CD4-positive, alpha-beta T cell treated with Interleukin-21 for 1 hour (primary cell): ENCODE data around the gene ZNF598.
A peak's percentile ranks its signal among the peaks of the same experiment; 100 is the strongest.

ENCODE experiments used
- DNase-seq: peaks from one replicate; pipeline ENCODE4 v3.0.0-alpha.2; 2020

Gene ZNF598

DNA sequence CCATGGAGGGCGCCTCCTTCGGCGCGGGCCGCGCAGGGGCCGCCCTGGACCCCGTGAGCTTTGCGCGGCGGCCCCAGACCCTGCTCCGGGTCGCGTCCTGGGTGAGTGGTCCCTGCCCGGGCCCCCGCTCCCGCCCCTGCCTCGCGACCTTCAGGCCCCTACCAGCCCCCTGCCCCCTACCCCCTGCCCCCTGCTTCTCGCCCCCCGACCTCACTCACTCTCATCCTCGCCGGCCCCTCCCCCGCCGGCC lies 19.6 kb downstream of the ZNF598 start:
- no peak for DNase-seq

DNA sequence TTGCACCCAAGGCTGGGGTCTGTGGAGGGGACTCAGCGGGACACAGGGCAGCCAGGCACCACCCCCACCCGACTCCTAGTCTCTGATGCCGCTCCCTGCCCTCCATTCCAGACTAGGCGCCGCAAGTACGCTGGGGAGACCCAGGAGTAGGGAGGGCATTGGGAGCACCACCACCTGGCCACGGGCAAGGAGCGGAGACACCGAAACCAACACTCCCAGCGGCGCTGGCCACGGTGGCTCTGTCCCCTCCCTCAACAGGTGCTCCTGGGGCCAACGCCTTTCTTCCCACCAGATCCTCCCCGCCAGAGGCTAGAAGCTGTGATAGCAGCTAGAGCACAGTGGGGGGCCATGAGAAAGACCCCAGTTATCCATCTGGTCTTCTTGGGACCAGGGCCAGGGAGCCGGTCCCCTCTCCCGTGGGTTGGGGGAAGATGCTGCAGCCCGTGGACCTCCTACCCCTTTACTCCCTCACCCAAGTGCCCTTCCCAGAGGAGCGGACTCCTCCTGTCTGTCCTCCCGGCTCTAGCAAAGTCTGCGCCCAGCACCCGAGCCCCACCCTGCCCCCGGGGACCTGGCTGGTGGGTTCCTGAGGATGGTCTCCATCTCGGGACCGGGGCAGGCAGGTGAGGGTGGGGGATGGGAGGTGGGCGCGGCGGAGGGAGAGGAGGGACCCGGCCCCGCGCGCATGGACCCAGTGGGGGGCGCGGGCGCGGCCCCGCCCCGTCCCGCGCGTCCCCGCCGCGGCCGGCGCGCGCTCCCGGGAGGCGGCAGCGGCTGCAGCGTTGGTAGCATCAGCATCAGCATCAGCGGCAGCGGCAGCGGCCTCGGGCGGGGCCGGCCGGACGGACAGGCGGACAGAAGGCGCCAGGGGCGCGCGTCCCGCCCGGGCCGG lies 20.2 kb downstream of the ZNF598 start, which contains the start of gene SYNGR3:
Gene SYNGR3, plus strand, starts transcription at position 762 of the 892 bp plus-strand sequence. CDS start 133 bp downstream, outside the sequence.
- DNase-seq = no peak

- no peak for DNase-seq
These were observed 22.4 kb downstream of the ZNF598 start for GRCh38 chr16:1987198-1987597.

GRCh38 chr16:1985466-1986150 lies 24.0 kb downstream of the ZNF598 start:
- no peak for DNase-seq

DNA sequence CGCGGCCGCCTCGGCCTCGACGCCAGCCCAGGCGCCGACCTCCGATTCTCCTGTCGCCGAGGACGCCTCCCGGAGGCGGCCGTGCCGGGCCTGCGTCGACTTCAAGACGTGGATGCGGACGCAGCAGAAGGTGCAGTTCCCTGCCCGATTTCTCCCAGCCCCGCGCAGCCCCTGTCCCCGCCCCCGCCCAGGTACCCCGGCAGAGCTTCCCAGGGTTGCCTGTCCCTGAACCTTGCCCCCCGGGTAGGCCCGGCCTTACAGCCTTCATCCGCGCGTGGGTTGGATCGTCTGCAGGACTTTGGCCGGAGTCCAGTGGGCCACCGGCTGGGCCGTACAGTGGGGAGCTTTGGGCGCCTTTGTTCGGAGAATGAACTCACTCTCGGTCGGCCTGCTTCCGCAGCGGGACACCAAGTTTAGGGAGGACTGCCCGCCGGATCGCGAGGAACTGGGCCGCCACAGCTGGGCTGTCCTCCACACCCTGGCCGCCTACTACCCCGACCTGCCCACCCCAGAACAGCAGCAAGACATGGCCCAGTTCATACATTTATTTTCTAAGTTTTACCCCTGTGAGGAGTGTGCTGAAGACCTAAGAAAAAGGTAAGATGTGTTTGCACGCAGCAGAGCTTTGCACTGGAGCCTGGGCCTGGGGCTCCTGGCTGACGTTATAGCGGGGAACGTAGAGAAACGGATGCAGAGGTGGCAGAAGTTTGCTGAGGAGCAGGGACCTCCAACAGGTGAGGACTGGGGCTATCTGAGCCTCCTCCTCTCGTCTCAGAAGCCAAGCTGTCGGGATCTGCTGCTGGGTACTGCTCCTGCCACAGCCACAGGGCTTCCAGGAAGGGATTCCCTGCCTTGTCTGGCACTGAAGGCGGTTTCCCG lies 25.0 kb downstream of the ZNF598 start:
- DNase-seq = no peak

GRCh38 chr16:1983544-1984346 lies 25.9 kb downstream of the ZNF598 start, which contains the start of gene GFER:
Gene GFER (plus strand): TSS chr16:1984193. CDS start chr16:1984219, 26 bp downstream.
- peak; percentile 82 for DNase-seq

DNA sequence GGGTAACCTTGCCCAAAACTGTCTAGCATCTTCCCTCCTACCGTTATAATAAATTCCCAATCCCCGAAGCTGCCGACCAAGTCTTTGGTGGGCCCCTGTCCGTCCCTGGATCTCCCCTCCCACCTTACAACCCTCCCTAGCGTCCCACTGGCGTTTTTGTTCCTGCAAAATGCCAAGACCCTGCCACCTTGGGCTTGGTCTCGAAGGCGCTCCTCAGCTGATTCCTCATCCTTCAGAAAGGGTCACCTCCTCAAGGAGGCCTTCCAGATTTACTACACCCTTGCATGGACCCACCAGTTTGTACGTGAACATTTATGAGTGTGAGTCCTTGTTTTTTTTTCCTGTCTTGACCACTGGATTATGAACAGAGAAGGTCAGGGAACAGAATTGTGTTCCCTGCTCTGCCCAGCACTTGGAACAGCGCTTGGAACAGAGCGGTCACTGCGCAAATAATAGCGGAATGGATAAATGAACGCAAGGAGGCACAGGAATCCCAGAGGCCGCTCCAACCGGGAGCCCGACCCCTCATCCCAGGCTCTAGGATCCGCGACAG lies 26.6 kb downstream of the ZNF598 start:
- no peak for DNase-seq

DNA sequence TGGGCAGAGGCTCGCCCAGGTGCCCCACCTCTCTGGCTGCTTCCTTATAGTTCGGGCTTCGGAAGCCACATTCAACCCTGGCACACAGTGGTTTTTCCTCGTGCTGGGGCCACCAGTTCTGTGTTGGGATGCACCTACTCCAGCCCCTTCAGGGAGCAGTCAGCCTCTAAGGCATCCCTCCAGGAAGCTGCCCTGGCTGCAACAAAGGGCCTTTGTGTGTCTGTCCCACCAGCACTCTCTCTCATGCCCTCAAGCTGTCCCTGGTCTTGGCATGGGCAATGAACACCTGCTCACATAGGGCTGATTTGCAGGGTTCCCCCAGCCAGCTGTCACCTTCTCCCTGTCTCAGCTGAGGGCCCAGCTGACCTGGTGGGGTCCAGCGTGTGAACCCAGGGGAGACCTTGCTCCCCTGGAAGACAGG lies 27.6 kb downstream of the ZNF598 start:
- no peak for DNase-seq

- DNase-seq = no peak
These were observed 28.2 kb downstream of the ZNF598 start, which contains the start of gene NOXO1 for GRCh38 chr16:1981398-1981836. Gene NOXO1 (minus strand): TSS chr16:1981469. CDS start chr16:1981179, 290 bp downstream.

- no peak for DNase-seq
These were observed 28.9 kb downstream of the ZNF598 start for GRCh38 chr16:1980770-1981087.

- no peak for DNase-seq
These were observed 29.4 kb downstream of the ZNF598 start for GRCh38 chr16:1980030-1980769.

GRCh38 chr16:1979271-1980029 lies 30.2 kb downstream of the ZNF598 start:
- DNase-seq = peak; percentile 48

- DNase-seq = no peak
These were observed 31.0 kb downstream of the ZNF598 start for GRCh38 chr16:1978476-1979120.

DNA sequence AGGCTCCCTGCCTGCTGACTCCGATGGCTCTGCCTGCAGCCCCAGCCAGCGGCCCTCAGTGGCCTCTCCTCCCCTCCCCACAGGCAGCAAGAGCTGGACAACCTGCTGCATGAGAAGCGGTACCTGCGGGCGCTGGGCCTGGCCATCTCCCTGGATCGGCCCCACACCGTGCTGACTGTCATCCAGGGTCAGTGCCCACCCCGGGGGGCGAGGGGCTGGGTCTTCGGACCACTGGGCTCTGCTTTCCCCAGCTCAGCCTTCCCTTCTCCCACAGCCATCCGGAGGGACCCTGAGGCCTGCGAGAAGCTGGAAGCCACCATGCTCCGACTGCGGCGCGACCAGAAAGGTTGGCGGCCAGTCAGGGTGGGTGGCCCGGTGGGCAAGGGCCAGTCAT lies 31.7 kb downstream of the ZNF598 start:
- no peak for DNase-seq

GRCh38 chr16:1976951-1977874 lies 32.4 kb downstream of the ZNF598 start:
- no peak for DNase-seq

DNA sequence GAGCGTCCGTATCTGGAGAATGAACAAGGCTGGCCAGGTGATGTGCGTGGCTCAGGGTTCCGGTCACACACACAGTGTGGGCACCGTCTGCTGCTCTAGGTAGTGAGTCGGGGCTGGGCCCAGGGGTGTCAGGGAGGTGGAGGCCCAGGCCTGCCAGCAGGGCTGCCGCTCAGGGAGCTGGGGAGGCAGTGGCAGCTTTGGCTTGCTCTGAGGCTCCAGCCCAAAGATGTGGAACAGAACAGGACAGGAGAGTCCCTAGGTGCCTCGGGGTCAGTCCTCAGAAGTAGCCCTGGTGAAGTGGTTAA lies 33.5 kb downstream of the ZNF598 start:
- no peak for DNase-seq

- DNase-seq = no peak
These were observed 34.0 kb downstream of the ZNF598 start for GRCh38 chr16:1975432-1976215.
